GM21786 (cell line): Measurements from ENCODE around the gene MLF1.

Source experiments
- ATAC-seq: cut with Tn5 transposase; IDR thresholded peaks from one replicate; pipeline ENCODE4 v1.9.1; 2021; ENCODE audit not compliant: unreplicated experiment

Gene MLF1

DNA sequence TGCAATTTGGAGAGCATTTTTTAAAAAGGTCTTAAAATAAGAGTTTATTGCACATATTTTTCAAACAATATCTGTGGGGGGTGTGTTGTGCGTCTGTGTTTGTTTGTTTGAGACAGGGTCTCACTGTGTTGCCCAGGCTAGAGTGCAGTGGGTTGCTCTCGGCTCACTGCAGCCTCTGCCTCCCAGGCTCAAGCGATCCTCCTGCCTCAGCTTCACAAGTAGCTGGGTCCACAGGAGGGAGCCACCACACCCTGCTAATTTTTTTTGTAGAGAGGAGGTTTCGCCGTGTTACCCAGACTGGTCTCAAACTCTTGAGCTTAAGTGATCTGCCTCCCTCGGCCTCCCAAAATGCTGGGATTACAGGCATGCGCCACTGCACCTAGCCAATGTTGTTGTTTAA lies 2.7 kb downstream of the MLF1 start:
- ATAC-seq: no peak

DNA sequence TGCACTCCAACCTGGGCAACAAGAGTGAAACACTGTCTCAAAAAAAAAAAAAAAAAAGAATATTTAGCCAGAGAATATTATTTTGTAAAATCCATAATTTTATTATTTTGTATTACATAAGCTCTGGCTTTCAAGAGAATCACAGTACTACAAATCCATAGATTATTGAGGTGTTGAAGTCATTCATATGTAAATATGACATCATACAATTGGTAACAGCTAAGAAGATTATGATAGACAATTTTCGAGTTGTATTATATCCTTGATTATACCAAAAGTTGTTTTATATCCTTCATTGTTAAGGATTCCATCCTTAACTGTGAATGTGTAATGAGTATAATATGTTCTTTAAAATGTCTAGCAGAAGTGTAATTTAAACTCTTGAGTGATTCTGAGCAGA lies 3.7 kb downstream of the MLF1 start:
- ATAC-seq: no peak

DNA sequence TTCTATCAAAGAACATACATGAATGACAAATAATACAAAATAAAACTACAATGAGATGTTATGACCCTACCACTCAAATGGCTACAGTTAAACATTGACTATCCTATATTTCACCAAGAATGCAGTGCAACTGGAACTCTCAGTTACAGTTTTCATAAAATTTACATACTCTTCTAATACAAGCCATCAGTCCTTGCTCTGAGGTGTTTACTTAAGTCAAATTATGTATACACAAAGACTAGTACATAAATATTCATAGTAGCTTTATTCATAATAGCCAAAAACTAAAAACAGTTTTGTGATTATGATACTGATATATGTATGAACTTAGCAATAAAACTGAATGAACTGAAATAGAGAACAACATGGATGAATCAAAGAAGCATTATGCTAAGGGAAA lies 19.2 kb downstream of the MLF1 start:
- no peak for ATAC-seq

DNA sequence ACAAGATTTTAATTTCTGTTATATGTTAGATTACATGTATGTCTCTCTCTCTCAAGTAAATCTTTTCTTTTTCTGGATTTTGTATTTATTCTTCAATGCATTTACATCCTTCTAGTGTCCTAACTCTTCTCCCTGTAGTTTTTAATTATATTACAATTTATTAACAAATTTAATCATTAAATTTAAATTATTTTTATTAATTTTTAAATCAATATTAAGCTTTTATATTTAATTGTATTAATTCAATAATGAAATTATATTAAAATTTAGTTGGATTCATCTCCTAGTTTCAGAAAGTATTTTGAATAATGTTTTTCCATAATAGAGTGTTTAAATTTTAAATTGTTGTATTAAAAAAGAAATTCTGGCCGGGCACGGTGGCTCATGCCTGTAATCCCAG lies 29.8 kb downstream of the MLF1 start:
- ATAC-seq: no peak

DNA sequence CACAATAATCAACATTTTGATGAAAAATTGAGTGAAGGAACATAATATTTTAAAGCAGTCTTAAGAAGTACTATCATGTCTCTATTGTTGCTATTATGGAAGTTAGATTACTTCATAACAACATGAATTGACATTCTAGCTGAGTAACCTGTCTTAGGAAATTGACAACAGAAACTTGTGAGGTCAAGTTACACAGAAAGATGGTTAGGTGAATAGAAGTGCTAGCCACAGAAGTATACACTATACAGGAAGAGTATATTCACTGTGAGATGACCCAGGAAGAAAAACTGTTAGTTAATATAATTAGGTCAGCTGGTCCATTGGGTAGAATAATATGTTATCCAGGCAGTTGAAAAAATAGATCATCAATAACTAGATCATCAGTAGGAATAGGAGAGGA lies 31.2 kb downstream of the MLF1 start:
- no peak for ATAC-seq

DNA sequence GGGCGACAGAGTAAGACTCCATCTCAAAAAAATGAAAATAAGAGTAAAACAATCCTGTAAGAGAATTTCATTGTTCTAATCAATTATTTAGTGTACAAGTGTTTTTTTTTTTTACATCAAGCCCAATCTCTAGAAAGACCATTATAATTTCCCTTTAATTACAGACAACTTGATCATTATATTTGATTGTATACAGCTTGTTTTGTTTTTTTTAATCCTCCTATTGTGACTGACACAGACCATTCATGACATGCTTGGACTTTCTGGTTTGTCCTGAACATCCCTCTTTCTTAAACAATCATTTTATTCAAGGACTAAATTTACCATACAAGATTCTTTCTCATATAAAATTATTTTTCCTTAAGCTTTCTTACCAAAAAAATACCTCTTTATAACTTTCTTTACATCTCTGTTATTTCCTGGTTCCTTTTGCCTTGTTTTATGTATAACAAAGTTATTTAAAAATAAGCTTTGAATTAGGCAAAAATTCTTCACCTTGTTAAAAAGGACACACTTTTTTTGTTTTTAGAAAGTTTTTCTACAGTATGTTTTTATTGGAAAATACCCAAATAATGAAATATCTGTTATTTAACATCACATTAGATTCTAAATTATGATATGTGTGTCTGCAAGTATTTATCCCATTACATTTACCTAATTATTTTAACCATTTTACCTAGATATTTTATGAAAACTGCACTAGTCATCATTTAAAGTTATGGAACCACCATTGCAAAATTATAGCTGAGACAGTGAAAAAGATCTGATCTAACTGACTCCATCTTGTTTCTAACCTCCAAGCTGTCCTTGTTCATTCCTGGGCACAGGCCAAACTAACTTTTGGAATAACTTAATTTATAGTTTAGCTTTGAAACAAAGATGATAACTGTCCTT lies 47.2 kb downstream of the MLF1 start:
- ATAC-seq: no peak

DNA sequence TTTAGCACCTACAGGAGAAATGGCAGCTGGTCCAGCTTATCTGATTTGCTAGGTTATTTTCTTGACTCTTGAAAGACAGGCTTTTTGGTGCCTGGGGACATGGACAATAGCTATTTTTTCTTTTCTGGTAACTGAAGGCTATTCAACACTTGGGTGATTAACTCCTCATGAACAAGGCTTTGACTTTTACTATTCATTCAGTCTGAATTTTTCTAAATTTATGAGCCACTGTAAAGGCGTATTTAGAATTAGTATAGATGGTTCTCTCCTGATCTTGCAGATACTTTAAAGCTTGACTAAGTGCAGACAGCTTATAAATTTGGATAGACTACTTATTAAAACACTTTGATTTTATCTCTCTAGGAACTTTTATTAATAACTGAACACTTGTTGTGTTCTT lies 54.9 kb downstream of the MLF1 start:
- no peak for ATAC-seq

DNA sequence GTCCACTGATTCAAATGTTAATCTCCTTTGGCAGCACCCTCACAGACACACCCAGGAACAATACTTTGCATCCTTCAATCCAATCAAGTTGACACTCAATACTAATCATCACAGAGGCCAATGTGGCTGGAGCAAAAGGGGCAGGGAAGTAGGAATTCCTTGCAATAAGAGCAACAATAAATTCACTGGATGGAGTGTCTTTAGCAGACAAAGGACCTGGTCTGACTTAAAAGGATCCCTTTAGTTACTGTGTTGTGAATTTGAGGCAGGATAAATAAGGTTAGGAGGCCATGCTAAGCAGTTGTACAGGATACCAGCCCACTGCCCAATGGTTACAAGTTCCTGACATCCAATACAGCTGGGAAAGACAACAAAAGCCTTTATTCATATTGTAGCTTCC lies 61.0 kb downstream of the MLF1 start:
- ATAC-seq: no peak

DNA sequence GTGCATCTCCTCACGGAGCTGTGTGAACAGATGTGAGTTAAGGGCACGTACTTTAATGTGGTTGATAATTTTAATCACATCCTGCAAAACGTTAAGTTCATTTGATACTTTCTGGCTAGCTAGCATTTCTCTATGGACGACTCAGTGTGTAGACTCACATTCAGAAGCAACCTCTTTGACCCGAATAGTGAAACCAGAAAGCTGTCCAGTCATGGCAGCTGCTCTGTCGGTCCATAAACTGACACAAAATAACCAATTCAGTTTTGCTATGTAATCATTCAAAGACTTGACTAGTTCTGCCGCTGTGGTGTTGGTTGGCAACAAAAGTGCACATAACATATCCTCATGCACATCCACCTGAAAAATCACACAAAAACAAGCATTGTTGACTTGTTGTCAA lies 69.7 kb downstream of the MLF1 start:
- no peak for ATAC-seq

DNA sequence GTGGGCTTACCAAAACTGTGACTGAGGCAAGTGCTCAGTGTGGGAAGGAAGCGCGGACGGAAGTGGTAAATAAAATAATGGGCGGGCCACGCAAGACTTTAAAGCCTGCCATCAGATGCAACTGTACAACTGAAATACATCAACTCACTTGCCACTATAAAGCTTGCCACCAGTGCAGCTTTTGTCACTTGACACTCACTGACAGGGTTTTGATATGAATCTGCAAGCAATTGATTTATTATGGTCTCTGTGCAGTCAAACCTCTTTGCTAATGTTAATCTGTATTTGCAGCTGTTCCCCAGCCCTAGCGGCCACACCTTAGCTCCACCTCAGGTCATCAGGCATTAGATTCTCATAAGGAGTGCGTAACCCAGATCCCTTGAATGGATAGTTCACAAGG lies 71.0 kb downstream of the MLF1 start:
- ATAC-seq: no peak

DNA sequence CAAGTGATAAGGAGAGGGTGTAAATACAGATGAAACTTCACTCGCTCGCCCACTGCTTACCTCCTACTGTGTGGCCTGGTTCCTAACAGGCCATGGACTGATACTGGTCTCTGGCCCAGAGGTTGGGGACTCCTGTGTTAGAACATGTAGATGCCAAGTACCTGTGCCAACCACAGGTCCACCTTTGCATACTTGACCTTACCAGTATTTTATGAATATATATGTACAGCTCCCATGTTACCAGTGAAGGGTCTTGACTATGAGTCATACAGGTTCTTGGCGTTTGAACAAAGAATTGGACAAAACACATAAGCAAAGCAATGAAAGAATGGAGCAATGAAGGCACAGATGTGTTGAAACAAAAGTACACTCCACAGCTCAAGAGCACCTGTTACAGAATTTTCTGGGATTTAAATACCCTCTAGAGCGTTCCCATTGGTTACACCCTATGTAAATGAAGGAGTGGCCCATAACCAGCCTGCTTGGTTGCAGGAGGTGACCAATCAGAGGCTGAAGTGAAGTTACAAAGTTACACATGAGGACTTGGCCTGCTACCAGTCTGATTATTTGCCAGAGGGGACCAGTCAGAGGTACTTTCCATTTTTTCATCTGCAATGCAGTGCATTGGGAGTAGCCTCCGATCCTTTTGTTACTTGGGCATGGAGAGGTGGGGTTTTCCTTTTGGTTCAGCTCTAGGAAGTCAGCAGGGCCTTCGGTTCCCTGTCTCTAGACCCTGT lies 71.6 kb downstream of the MLF1 start:
- ATAC-seq: no peak

DNA sequence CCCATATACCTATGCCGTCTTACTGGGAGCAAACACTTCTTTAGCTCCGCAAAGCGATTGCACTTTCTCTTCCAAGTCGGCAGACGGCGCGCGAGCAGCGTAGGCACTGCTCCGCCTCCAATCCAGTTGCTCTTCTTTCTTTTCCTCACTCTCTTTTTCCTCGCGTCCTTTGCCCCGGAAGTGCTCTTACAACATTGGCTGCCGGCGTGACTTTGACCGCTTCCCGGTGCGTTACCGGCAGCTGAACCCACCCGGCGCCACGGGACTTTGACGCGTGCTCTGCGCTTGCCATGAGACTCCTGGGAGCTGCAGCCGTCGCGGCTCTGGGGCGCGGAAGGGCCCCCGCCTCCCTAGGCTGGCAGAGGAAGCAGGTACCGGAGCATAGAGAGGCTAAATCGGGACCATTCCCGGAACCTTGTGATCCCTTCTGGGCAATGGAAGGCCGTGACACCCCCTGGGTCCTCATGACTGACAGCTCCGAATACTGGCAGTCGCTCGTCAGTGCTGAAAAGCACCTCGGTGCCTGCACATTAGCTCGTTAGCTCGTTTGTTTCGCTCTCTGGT lies 73.4 kb downstream of the MLF1 start, which contains the start of gene GFM1:
Gene GFM1 (plus strand): TSS at position 183 of the 564 bp plus-strand sequence. CDS start 108 bp downstream, at position 291.
- peak; percentile 99 for ATAC-seq

DNA sequence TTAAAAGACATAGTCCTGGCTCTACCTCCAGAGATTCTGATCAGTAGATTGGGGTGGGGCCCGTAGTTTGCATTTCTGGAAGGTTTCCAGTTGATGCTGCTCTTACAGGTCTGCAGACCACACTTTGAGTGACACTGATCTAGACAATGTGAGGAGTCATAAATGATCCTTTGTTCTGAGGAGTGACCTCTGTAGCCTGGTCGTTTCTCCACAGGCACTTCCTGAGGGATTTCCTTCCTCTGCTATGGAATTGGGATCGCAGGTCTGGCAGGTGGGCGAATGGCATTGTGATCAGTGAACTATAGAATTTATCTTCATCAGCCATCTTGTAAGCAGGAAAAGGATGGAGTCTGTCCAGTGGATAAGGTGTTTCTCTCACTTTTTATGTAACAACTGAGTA lies 78.8 kb downstream of the MLF1 start:
- no peak for ATAC-seq

DNA sequence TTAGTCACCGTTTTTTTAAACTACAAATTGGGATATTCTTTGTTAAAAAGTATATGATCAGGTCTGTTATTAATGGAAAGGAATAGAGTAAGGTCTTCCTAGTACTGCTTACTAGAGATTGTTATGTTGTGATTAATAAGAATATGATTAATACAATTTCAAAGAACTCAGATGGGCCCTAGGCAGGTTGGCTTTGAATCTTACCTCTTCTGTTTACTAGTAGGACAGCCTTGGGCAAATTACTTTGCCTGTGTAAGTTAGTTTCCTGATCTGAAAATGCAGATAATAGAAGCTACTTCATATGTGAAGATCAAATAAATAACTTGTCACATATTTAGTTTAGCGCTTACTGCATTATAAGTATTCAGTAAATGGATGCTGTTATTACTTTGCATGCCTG lies 80.2 kb downstream of the MLF1 start:
- no peak for ATAC-seq

DNA sequence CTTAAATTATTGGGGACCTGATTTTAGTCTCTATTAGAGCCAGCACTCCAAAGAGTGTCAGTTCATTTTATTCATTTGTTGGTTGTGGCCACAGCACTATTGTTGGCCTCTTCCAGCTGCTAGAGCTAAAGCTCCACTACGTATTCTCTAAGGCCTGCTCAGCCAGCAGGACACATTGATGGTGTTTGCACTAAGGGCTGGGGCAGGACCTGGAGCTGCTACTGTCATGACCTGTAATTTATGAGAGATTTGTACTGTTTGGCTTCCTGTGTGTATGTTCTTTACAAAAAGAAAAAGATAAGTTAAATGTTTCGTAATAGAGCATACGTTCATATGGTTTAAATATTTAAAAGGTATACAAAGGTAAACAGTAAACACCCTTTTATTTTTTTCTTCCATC lies 81.5 kb downstream of the MLF1 start:
- ATAC-seq: no peak
